T follicular helper cell (primary cell): ENCODE data around the gene TNNT3.

Experiments
- DNase-seq: peaks from one replicate; pipeline ENCODE4 v3.0.0-alpha.2; 2020; ENCODE audit warnings: low read depth

TNNT3 gene

GRCh38 chr11:1953489-1954266 lies 34.2 kb downstream of the TNNT3 start:
- DNase-seq, result no peak

GRCh38 chr11:1958367-1958766 lies 38.9 kb downstream of the TNNT3 start:
- no peak for DNase-seq

GRCh38 chr11:1959786-1960185 lies 40.3 kb downstream of the TNNT3 start:
- no peak for DNase-seq

GRCh38 chr11:1963864-1964263 lies 44.4 kb downstream of the TNNT3 start:
- DNase-seq, result no peak

GRCh38 chr11:1964348-1964747 lies 44.8 kb downstream of the TNNT3 start:
- DNase-seq, result no peak

- DNase-seq, result no peak
Measured at GRCh38 chr11:1964955-1965354, 45.5 kb downstream of the TNNT3 start.

GRCh38 chr11:1966531-1966930 lies 47.0 kb downstream of the TNNT3 start:
- DNase-seq, result no peak

GRCh38 chr11:1967641-1968225 lies 48.2 kb downstream of the TNNT3 start:
- DNase-seq, result no peak

GRCh38 chr11:1968454-1969002 lies 49.0 kb downstream of the TNNT3 start:
- DNase-seq, result no peak

- DNase-seq, result no peak
Measured at GRCh38 chr11:1969035-1969434, 49.5 kb downstream of the TNNT3 start.

- DNase-seq, result no peak
Measured at GRCh38 chr11:1969776-1970175, 50.3 kb downstream of the TNNT3 start.

GRCh38 chr11:1970956-1971355 lies 51.5 kb downstream of the TNNT3 start:
- DNase-seq, result no peak

- no peak for DNase-seq
Measured at GRCh38 chr11:1975185-1975584, 55.7 kb downstream of the TNNT3 start.

GRCh38 chr11:1978720-1979473 lies 59.4 kb downstream of the TNNT3 start:
- no peak for DNase-seq

- DNase-seq, result no peak
Measured at GRCh38 chr11:1979607-1980006, 60.1 kb downstream of the TNNT3 start.

- no peak for DNase-seq
Measured at GRCh38 chr11:1982873-1983600, 63.5 kb downstream of the TNNT3 start.

GRCh38 chr11:1983601-1983961 lies 64.1 kb downstream of the TNNT3 start:
- DNase-seq, result no peak

- DNase-seq, result no peak
Measured at GRCh38 chr11:1987024-1987423, 67.5 kb downstream of the TNNT3 start.

GRCh38 chr11:1988174-1988573 lies 68.7 kb downstream of the TNNT3 start:
- DNase-seq, result no peak
